Neutrophil (primary cell): ENCODE results near the gene HTR4.

Experiments used
- H3K27ac ChIP-seq: fragments of 200-600 bp; sonication (generic); 2 replicates; pipeline ENCODE4 v1.5.1; 2016; ENCODE audit warnings: mild to moderate bottlenecking, moderate library complexity
- H3K27me3 ChIP-seq: fragments of 200-600 bp; sonication (generic); 2 replicates; pipeline ENCODE4 v1.6.0; 2016; ENCODE audit warnings: mild to moderate bottlenecking
- H3K36me3 ChIP-seq: fragments of 200-600 bp; sonication (generic); 2 replicates; pipeline ENCODE4 v1.5.1; 2017
- H3K4me1 ChIP-seq, 2 experiments: fragments of 200-600 bp in 1 of 2; sonication (generic) in 1 of 2; 1 replicate in 1 of 2; 2 replicates in 1 of 2; pipeline versions ENCODE4 v1.5.1 to v1.6.1; 2013 to 2016; ENCODE audit warnings: low read depth in 1 of 2, low read length in 1 of 2, mild to moderate bottlenecking in 1 of 2, moderate library complexity in 1 of 2; ENCODE audit not compliant: control insufficient read depth in 1 of 2, insufficient read depth in 1 of 2
- H3K4me3 ChIP-seq, 2 experiments: fragments of 200-600 bp in 1 of 2; sonication (generic) in 1 of 2; 1 replicate in 1 of 2; 2 replicates in 1 of 2; pipeline ENCODE4 v1.5.1; 2013 to 2016; ENCODE audit warnings: low read depth in 1 of 2, low read length in 1 of 2, mild to moderate bottlenecking in 1 of 2, moderate library complexity in 1 of 2
- H3K9me3 ChIP-seq: fragments of 200-600 bp; sonication (generic); 2 replicates; pipeline ENCODE4 v1.5.1; 2016
- CTCF ChIP-seq: fragments of 200-600 bp; sonication (generic); IDR thresholded peaks from 2 replicates; pipeline ENCODE4 v1.5.1; 2016; ENCODE audit warnings: antibody characterized with exemption

HTR4 gene

GRCh38 chr5:148623101-148623500 lies 31.2 kb downstream of the HTR4 start:
- Histone ChIP-seq H3K36me3 (no peaks in the 10 kb centered on the region), H3K27ac (no peak overlapping the region), H3K27me3 (peaks cover 9% of the 10 kb centered on the region), H3K4me3 (no peak overlapping the region), H3K9me3 (no peaks in the 10 kb centered on the region), H3K4me1 (peaks cover 4 to 8% of the 10 kb centered on the region in 2 experiments)
- no peak for TF ChIP-seq CTCF

GRCh38 chr5:148620696-148621095 lies 33.6 kb downstream of the HTR4 start:
- Histone ChIP-seq H3K27ac (no peak overlapping the region), H3K36me3 (no peaks in the 10 kb centered on the region), H3K27me3 (peaks cover 9% of the 10 kb centered on the region), H3K4me1 (peaks cover 4 to 15% of the 10 kb centered on the region in 2 experiments), H3K4me3 (no peak overlapping the region), H3K9me3 (no peaks in the 10 kb centered on the region)
- TF ChIP-seq CTCF: no peak

- peaks cover 9% of the 10 kb centered on the region for H3K27me3 ChIP-seq
- H3K4me1 ChIP-seq: peaks cover 4 to 15% of the 10 kb centered on the region in 2 experiments
- no peak overlapping the region for H3K27ac ChIP-seq
- no peaks in the 10 kb centered on the region for H3K9me3 ChIP-seq
- no peak for TF ChIP-seq CTCF
- no peak overlapping the region for H3K4me3 ChIP-seq
- H3K36me3 ChIP-seq: no peaks in the 10 kb centered on the region
Observed at GRCh38 chr5:148620091-148620490, 34.2 kb downstream of the HTR4 start.

- Histone ChIP-seq H3K36me3 (no peaks in the 10 kb centered on the region), H3K4me3 (no peak overlapping the region), H3K27me3 (peaks cover 4% of the 10 kb centered on the region), H3K4me1 (peaks cover 4 to 15% of the 10 kb centered on the region in 2 experiments), H3K9me3 (no peaks in the 10 kb centered on the region), H3K27ac (no peak overlapping the region)
- TF ChIP-seq CTCF: no peak
Observed at GRCh38 chr5:148619484-148619883, 34.8 kb downstream of the HTR4 start.

GRCh38 chr5:148615644-148616275 lies 38.6 kb downstream of the HTR4 start:
- H3K9me3 ChIP-seq: no peaks in the 10 kb centered on the region
- H3K4me3 ChIP-seq: no peak overlapping the region
- peaks cover 4 to 15% of the 10 kb centered on the region in 2 experiments for H3K4me1 ChIP-seq
- H3K36me3 ChIP-seq: no peaks in the 10 kb centered on the region
- no peak for TF ChIP-seq CTCF
- H3K27me3 ChIP-seq: no peaks in the 10 kb centered on the region
- H3K27ac ChIP-seq: no peak overlapping the region
